Epithelial cell of proximal tubule (primary cell): Measurements from ENCODE around the gene EZH2. TPM values are rescaled to one million over a fixed set of nuclear protein-coding genes. Genes with fewer than 3 reads are reported as not detected.

Experiments used
- DNase-seq: peaks from one replicate; pipeline ENCODE4 v3.0.0-alpha.2; 2011; ENCODE audit warnings: low read depth
- H3K4me3 ChIP-seq: 2 replicates; pipeline ENCODE4 v1.5.1; 2011; ENCODE audit warnings: low read depth, mild to moderate bottlenecking, low read length
- CTCF ChIP-seq: conservative IDR thresholded peaks from 2 replicates; pipeline ENCODE4 v1.5.1; 2012; ENCODE audit warnings: low read depth, mild to moderate bottlenecking, low read length
- total RNA-seq: library from RNA; depleted of rRNA; stranded (reverse); fragments of >200 nt; gene quantifications from 2 replicates; pipeline ENCODE4 v1.2.3, GENCODE V29; 2015

The EZH2 gene
- total RNA-seq, 1 donor from 2014 or later, result 24.9 TPM

GRCh38 chr7:148796841-148797240 is 87.2 kb downstream of the EZH2 start:
- TF ChIP-seq CTCF, result no peak
- DNase-seq, result no peak
- no peak overlapping the region for H3K4me3 ChIP-seq

GRCh38 chr7:148794476-148794875 is 89.6 kb downstream of the EZH2 start:
- DNase-seq, result no peak
- no peak for TF ChIP-seq CTCF
- H3K4me3 ChIP-seq, result no peak overlapping the region

- TF ChIP-seq CTCF, result no peak
- DNase-seq, result no peak
- no peak overlapping the region for H3K4me3 ChIP-seq
Observed at GRCh38 chr7:148793590-148793989, 90.5 kb downstream of the EZH2 start.

GRCh38 chr7:148791546-148791945 is 92.5 kb downstream of the EZH2 start:
- TF ChIP-seq CTCF, result no peak
- no peak for DNase-seq
- H3K4me3 ChIP-seq, result no peak overlapping the region

- H3K4me3 ChIP-seq, result no peak overlapping the region
- no peak for TF ChIP-seq CTCF
- no peak for DNase-seq
Observed at GRCh38 chr7:148790850-148791249, 93.2 kb downstream of the EZH2 start.

- TF ChIP-seq CTCF, result no peak
Observed at GRCh38 chr7:148790131-148790726, 93.9 kb downstream of the EZH2 start.

GRCh38 chr7:148789220-148789619 is 94.9 kb downstream of the EZH2 start:
- DNase-seq, result no peak
- no peak overlapping the region for H3K4me3 ChIP-seq
- TF ChIP-seq CTCF, result no peak

More at GRCh38 chr7:148790131-148790726, 93.9 kb downstream of the EZH2 start:
- no peak overlapping the region for H3K4me3 ChIP-seq
- no peak for DNase-seq
